Mucosa of rectum (tissue), 2 donors: ENCODE data around the gene DDI2.

ENCODE experiments used
- H3K27ac ChIP-seq, 2 donors: one replicate each; pipeline ENCODE4 v1.7.0; 2013; ENCODE audit warnings: inconsistent platforms in 2 of 2, low read depth in 2 of 2, low read length in 2 of 2
- H3K27me3 ChIP-seq, 2 donors: one replicate each; pipeline ENCODE4 v1.7.0; 2013; ENCODE audit warnings: low read length in 2 of 2; ENCODE audit not compliant: control insufficient read depth in 2 of 2, insufficient read depth in 2 of 2
- H3K36me3 ChIP-seq, 2 donors: one replicate each; pipeline ENCODE4 v1.7.0; 2013; ENCODE audit warnings: low read length in 2 of 2; ENCODE audit not compliant: control insufficient read depth in 2 of 2, insufficient read depth in 2 of 2
- H3K4me1 ChIP-seq, 2 donors: one replicate each; pipeline ENCODE4 v1.7.0; 2013; ENCODE audit warnings: low read length in 2 of 2, mild to moderate bottlenecking in 1 of 2; ENCODE audit not compliant: control insufficient read depth in 2 of 2, insufficient read depth in 2 of 2
- H3K4me3 ChIP-seq, 2 donors: one replicate each; pipeline ENCODE4 v1.7.0; 2013; ENCODE audit warnings: low read length in 2 of 2
- H3K9ac ChIP-seq, 2 donors: one replicate each; pipeline ENCODE4 v1.7.0; 2013; ENCODE audit warnings: low read length in 2 of 2, low read depth in 1 of 2, mild to moderate bottlenecking in 1 of 2
- H3K9me3 ChIP-seq, 2 donors: one replicate each; pipeline ENCODE4 v1.7.0; 2013; ENCODE audit warnings: low read length in 2 of 2; ENCODE audit not compliant: control insufficient read depth in 2 of 2
- donor health status: healthy.
- donor health status: Normal muscosa, but diverticular disease.

Gene DDI2

DNA sequence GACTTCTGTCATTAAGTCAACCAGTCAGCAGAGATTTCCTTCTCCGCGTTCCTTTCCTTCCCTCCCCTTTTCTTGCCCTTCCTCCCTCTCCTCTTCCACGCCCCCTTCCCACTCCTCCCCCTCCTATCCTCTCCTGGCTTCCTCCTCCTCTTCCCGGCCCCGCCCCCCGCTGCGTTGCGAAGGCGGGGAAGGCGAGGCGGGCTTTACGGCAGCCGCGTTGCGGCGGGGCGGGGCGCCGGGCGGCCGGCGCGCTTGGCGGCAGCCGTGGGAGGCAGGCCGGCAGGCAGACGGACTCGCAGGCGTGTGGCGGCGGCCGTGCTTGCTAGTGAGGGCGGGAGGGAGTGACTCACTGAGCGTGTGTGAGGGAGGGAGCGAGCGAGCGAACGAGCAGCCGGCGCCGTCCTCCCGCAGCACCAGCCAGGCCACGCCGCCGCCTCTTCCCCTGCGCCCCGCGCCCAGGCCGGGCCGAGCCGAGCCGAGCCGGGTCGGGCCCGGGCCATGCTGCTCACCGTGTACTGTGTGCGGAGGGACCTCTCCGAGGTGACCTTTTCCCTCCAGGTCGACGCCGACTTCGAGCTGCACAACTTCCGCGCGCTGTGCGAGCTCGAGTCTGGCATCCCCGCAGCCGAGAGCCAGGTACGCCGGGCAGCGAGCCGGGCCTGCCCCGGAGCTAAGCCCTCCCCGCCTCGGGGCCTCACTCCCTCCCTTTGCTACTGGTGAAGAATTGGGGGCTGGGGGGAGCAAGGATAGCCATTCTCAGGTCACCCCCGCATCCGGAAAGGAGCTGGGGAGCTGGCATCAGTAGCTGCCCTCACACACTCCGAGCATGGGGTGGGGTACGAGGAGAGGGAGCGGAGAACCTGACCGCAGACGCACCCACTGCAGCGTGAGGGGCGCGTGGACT is at the start of gene DDI2:
DDI2 (plus strand) TSS at position 286 of the 904 bp plus-strand sequence; CDS start at position 499, 213 bp downstream.
- Histone ChIP-seq H3K27ac (peak within 1 kb of the TSS; percentile 98), H3K4me1 (peaks cover 26 to 27% of the 10 kb centered on the region in 2 donors), H3K4me3 (peak within 1 kb of the TSS; percentile 88 to 97), H3K9ac (peak within 1 kb of the TSS; percentile 95 to 97), H3K36me3 (no peaks in the 10 kb centered on the region), H3K9me3 (no peaks in the 10 kb centered on the region), H3K27me3 (no peaks in the 10 kb centered on the region)

DNA sequence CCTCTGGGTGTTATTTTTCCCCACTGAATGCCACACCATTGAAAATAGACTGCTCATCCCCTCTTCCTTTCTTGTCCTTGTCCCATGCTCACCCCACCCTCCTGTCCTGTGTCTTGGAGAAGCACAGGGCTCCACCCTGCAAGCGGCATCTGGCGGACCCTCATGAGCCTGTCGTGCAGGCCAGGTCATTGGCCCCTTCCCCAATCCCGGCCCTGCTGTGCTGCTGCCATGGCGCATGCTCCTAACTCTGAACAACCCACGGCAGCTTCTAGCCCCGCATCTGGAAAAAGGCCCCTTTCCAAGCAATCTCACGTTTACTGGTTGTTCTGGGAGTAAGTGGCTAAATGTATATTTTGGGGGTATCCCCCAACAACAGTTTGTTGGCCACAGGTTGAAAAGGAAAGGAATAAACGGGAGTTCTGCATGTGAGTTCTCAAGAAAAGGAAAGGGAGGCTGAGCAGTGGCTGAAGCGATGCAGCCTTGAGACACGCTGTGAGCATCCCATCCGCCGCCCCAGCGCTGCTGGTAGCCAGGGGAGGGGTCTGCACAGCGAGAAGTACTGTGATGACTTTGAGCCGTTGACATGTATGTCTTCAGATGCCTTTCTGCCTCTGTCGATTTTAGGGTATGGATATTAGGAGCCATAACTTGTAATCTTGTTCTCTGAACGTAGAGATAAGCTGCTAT is 48.7 kb upstream of the DDI2 start:
- H3K36me3 ChIP-seq: peaks cover 44 to 50% of the 10 kb centered on the region in 2 donors
- no peaks in the 10 kb centered on the region for H3K9me3 ChIP-seq
- no peak overlapping the region for H3K9ac ChIP-seq
- no peak overlapping the region for H3K4me3 ChIP-seq
- no peaks in the 10 kb centered on the region for H3K27me3 ChIP-seq
- no peak overlapping the region for H3K27ac ChIP-seq
- no peaks in the 10 kb centered on the region for H3K4me1 ChIP-seq

DNA sequence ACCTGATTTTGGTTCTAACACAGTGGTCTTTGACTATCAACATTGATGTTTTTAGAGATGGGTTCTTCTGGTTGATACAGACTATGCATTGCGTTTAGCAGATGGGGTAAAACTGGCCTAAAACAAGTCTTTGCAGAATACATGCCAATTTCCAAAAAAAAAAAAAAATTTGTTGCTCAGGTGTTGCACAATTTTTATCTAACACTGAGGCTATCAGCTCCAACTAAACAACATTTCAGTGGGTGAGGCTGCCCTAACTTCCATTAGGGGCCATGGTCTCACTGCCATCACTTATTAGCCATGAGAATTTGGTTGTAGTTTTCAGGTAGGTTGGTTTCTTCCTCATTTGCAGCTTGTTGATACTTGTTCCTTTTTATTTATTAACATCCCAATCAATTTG is 46.4 kb upstream of the DDI2 start:
- Histone ChIP-seq H3K4me1 (no peaks in the 10 kb centered on the region), H3K27me3 (no peaks in the 10 kb centered on the region)

DNA sequence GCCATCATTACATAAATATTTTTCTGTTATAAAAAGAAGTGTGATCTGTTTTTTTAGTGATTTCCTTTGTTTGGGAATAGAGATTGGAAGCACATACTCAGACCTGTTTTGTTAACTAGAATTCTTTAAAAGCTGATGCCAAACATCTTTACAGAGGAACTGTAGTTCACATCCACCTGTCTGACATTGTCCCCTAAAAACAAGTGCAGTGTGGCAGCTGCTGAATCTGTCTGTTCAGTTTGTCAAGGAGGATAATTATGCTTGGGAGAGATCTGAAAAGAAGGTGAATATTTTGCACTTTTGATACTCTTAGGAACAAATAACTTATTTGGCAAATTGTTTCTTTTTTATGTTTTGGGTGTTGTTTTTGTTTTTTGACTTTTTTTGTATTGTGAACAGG is 46.0 kb upstream of the DDI2 start:
- H3K4me3 ChIP-seq: no peak overlapping the region
- no peaks in the 10 kb centered on the region for H3K4me1 ChIP-seq
- H3K36me3 ChIP-seq: peaks cover 29 to 37% of the 10 kb centered on the region in 2 donors
- no peaks in the 10 kb centered on the region for H3K9me3 ChIP-seq
- H3K9ac ChIP-seq: no peak overlapping the region
- no peaks in the 10 kb centered on the region for H3K27me3 ChIP-seq
- H3K27ac ChIP-seq: no peak overlapping the region

More for the DNA sequence above, 46.4 kb upstream of the DDI2 start:
- no peak overlapping the region for H3K4me3 ChIP-seq
- H3K27ac ChIP-seq: no peak overlapping the region
- H3K36me3 ChIP-seq: peaks cover 33 to 41% of the 10 kb centered on the region in 2 donors
- no peaks in the 10 kb centered on the region for H3K9me3 ChIP-seq
- H3K9ac ChIP-seq: no peak overlapping the region

DNA sequence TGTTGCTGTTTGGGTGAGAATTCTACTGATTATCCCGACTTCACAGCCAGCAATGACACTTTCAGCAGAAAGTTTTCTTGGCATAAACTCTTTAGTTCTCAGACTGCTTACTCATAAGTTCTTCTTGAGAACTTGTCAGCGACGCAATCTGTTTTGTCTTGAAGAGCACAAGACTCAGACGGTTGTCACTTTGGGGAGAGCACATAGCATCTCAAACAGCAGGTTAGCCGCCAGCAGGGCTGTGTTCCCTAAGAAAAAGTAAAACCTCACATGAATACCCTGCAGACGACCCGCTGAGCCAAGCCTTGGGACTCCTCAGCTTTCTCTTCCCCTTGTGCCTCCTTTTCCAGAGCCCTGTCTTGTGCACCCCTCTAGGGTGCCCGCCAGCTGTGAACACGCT is 43.8 kb upstream of the DDI2 start:
- Histone ChIP-seq H3K9me3 (no peaks in the 10 kb centered on the region), H3K27ac (no peak overlapping the region), H3K9ac (no peak overlapping the region), H3K4me1 (no peaks in the 10 kb centered on the region), H3K36me3 (peaks cover 13 to 16% of the 10 kb centered on the region in 2 donors), H3K27me3 (no peaks in the 10 kb centered on the region), H3K4me3 (no peak overlapping the region)

DNA sequence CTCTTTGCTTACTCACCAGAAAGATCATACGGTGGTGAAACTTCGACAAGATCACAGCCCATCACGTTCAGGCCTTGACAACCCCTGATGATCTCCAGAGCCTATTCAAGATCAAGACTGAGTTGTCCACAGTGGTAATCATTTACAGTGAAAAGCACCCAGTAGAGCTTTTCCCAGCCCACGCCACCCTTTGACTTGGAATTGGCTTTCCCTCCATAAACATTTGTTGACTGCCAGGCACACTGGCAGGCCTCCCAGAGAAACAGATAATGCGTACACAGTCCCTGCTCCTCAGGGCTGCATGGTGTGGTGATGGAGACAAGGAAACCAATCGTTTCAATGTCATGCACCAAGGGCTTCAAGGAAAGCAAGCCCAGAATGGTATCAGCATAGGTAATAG is 42.5 kb upstream of the DDI2 start:
- no peak overlapping the region for H3K9ac ChIP-seq
- H3K27me3 ChIP-seq: no peaks in the 10 kb centered on the region
- H3K9me3 ChIP-seq: no peaks in the 10 kb centered on the region
- H3K4me3 ChIP-seq: no peak overlapping the region
- no peak overlapping the region for H3K27ac ChIP-seq
- peaks cover 5% of the 10 kb centered on the region in 2 donors for H3K4me1 ChIP-seq
- peaks cover 9 to 12% of the 10 kb centered on the region in 2 donors for H3K36me3 ChIP-seq

DNA sequence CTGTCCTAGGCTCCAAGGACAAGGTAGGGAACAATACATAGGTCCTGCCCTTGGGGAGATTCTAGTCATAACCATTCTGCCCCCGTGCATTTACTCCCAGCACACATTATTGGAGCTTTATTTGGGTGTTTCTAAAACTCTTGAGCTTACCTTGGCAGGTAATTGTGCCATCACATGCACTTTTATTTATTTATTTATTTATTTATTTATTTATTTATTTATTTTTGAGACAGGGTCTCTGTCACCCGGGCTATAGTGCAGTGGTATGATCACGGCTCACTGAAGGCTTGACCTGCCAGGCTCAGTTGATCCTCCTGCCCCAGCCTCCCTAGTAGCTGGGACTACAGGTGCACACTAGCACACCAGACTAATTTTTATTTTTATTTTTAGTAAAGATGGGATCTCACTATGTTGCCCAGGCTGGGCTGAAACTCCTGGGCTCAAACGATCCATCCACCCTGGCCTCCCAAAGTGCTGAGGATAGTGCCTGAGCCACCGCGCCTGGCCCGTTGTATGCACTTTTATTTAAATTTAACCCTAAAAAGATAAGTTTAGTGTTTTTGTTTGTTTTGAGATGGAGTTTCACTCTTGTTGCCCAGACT is 41.6 kb upstream of the DDI2 start:
- H3K36me3 ChIP-seq: peaks cover 6 to 10% of the 10 kb centered on the region in 2 donors

DNA sequence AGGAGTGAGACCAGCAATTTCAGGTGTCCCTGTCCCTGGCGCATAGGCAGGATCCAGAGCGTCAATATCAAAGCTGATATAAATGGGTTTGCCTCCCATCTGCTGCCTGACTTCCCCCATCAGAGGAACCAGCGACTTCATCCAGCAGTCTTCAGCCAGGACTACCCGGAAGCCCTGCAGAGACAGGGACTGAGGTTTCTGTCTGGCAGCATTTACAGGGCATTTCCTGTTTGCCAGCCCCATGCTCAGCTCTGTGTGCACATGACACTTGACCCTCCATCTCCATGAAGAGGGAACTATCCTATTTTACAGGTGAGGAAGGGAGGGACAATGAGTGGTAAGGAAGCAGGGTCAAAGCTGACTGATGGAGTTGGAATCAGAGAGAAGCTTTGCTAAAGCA is 39.6 kb upstream of the DDI2 start:
- no peaks in the 10 kb centered on the region for H3K9me3 ChIP-seq
- H3K4me3 ChIP-seq: no peak overlapping the region
- no peak overlapping the region for H3K9ac ChIP-seq
- no peak overlapping the region for H3K27ac ChIP-seq
- no peaks in the 10 kb centered on the region for H3K27me3 ChIP-seq
- peaks cover 5 to 8% of the 10 kb centered on the region in 2 donors for H3K4me1 ChIP-seq
- peaks cover 5 to 7% of the 10 kb centered on the region in 2 donors for H3K36me3 ChIP-seq

More for the DNA sequence above, 41.6 kb upstream of the DDI2 start:
- H3K27me3 ChIP-seq: no peaks in the 10 kb centered on the region
- H3K4me1 ChIP-seq: peaks cover 5 to 8% of the 10 kb centered on the region in 2 donors
- no peak overlapping the region for H3K9ac ChIP-seq
- no peaks in the 10 kb centered on the region for H3K9me3 ChIP-seq
- no peak overlapping the region for H3K4me3 ChIP-seq
- no peak overlapping the region for H3K27ac ChIP-seq

DNA sequence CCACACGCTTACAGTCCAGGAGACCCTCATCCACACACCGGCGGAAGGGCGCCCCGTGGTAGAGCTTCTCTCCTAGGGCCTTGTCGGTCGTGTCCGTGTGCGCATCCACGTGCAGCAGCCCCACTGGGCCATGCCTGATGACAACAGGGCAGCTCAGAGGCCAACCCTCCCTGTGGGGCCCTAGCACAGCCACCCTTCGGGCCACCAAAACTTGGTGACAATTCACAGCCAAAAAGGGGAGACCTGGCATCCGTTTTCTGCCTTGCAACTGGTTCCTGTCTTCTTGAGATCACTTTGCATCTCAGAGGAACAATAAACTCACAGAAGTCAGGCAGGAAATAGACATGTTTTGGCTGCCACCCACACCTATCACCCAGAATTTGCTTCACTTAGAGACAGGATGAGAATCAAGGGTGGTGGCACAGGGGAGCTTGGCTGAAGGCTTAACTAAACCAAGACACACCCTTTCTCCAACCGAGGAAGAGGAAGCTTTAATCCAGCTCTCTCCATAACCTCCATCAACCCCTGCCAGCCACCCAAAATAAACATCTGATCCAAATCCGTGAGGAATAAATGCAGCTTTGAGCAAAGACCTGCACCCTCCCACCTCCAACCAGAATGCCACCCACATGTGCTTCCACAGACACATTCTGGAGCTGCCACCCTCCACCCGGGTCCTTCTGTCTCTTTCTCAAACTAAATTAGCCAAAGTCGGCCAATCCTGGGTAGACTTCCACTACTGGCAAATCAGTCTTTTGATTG is 38.2 kb upstream of the DDI2 start:
- no peak overlapping the region for H3K4me3 ChIP-seq
- no peaks in the 10 kb centered on the region for H3K27me3 ChIP-seq
- peak overlapping the region in 1 of 2 donors; percentile 56 for H3K27ac ChIP-seq
- no peaks in the 10 kb centered on the region for H3K9me3 ChIP-seq
- H3K4me1 ChIP-seq: peaks cover 5 to 10% of the 10 kb centered on the region in 2 donors
- H3K36me3 ChIP-seq: peaks cover 5 to 7% of the 10 kb centered on the region in 2 donors
- H3K9ac ChIP-seq: peak overlapping the region in 1 of 2 donors; percentile 47
